ENCODE results near the gene KRTAP5-1.

DNA sequence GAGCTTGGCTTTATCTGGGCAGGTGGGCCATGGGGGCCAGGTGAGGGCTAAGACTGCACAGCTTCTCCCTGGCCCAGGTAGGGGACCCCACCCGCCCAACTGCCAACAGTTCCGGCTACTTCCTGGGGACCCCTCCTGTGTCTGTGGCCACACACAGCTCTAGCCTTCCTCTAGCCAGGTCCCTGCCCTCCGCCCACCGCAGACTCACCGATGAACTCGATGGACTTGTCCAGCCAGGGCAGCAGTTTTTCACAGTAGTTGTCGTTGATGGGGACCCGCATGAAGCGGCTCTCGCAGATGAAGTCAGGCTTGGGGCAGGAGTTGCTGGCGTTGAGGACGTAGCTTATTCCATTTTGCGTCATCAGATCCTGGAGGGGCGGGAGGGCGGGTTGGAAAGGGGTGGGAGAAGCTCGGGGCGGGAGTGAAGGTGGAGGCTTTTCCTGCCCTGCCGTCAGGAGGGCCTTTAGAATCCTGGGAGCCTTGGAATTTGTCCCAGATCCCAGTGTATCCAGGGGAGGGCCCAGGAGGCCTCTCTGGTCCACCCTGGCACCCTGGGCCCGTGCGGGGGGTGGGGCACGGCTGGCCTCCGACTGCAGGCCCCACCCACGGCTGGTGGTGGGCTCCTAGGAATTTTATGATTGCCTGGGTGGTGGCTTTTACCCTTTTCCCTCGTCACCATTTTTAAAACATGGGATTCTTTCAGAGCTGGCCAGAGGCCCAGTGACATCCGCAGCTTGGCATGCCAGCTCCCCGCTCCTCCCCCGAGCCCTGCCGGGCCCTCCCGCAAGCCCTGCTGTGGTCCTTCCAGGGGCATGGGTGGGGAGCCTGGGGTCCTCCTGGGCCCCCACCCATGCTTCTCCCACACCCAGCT is 26.9 kb downstream of the KRTAP5-1 start:
- TF ChIP-seq, protein P1, sequence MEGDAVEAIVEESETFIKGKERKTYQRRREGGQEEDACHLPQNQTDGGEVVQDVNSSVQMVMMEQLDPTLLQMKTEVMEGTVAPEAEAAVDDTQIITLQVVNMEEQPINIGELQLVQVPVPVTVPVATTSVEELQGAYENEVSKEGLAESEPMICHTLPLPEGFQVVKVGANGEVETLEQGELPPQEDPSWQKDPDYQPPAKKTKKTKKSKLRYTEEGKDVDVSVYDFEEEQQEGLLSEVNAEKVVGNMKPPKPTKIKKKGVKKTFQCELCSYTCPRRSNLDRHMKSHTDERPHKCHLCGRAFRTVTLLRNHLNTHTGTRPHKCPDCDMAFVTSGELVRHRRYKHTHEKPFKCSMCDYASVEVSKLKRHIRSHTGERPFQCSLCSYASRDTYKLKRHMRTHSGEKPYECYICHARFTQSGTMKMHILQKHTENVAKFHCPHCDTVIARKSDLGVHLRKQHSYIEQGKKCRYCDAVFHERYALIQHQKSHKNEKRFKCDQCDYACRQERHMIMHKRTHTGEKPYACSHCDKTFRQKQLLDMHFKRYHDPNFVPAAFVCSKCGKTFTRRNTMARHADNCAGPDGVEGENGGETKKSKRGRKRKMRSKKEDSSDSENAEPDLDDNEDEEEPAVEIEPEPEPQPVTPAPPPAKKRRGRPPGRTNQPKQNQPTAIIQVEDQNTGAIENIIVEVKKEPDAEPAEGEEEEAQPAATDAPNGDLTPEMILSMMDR (IDR thresholded peaks at IDR 0.05): no peak
- TF ChIP-seq, protein P2, sequence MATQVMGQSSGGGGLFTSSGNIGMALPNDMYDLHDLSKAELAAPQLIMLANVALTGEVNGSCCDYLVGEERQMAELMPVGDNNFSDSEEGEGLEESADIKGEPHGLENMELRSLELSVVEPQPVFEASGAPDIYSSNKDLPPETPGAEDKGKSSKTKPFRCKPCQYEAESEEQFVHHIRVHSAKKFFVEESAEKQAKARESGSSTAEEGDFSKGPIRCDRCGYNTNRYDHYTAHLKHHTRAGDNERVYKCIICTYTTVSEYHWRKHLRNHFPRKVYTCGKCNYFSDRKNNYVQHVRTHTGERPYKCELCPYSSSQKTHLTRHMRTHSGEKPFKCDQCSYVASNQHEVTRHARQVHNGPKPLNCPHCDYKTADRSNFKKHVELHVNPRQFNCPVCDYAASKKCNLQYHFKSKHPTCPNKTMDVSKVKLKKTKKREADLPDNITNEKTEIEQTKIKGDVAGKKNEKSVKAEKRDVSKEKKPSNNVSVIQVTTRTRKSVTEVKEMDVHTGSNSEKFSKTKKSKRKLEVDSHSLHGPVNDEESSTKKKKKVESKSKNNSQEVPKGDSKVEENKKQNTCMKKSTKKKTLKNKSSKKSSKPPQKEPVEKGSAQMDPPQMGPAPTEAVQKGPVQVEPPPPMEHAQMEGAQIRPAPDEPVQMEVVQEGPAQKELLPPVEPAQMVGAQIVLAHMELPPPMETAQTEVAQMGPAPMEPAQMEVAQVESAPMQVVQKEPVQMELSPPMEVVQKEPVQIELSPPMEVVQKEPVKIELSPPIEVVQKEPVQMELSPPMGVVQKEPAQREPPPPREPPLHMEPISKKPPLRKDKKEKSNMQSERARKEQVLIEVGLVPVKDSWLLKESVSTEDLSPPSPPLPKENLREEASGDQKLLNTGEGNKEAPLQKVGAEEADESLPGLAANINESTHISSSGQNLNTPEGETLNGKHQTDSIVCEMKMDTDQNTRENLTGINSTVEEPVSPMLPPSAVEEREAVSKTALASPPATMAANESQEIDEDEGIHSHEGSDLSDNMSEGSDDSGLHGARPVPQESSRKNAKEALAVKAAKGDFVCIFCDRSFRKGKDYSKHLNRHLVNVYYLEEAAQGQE (IDR thresholded peaks at IDR 0.05; ENCODE audit: low read depth, low read length): no peak
- no peak for TF ChIP-seq TAF1 (IDR thresholded peaks at IDR 0.05; ENCODE audit: borderline replicate concordance, low read depth, low read length)
- TF ChIP-seq POLR2AphosphoS5 (IDR thresholded peaks at IDR 0.05; ENCODE audit: low read depth, low read length): no peak
- TF ChIP-seq EZH2phosphoT487 (IDR thresholded peaks at IDR 0.05; ENCODE audit: borderline replicate concordance, low read depth): no peak
- TF ChIP-seq, protein P3, sequence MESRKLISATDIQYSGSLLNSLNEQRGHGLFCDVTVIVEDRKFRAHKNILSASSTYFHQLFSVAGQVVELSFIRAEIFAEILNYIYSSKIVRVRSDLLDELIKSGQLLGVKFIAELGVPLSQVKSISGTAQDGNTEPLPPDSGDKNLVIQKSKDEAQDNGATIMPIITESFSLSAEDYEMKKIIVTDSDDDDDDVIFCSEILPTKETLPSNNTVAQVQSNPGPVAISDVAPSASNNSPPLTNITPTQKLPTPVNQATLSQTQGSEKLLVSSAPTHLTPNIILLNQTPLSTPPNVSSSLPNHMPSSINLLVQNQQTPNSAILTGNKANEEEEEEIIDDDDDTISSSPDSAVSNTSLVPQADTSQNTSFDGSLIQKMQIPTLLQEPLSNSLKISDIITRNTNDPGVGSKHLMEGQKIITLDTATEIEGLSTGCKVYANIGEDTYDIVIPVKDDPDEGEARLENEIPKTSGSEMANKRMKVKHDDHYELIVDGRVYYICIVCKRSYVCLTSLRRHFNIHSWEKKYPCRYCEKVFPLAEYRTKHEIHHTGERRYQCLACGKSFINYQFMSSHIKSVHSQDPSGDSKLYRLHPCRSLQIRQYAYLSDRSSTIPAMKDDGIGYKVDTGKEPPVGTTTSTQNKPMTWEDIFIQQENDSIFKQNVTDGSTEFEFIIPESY (IDR thresholded peaks at IDR 0.05; ENCODE audit: borderline replicate concordance, low read depth): no peak
- TF ChIP-seq USF2 (IDR thresholded peaks at IDR 0.05; ENCODE audit: borderline replicate concordance, low read depth, low read length): no peak
- no peak for TF ChIP-seq GATA2 (CRISPR knock-in tag; IDR thresholded peaks at IDR 0.05)
- TF ChIP-seq RAD21 (IDR thresholded peaks at IDR 0.05; ENCODE audit: low read length): no peak
- TF ChIP-seq SIN3A (IDR thresholded peaks at IDR 0.05; ENCODE audit: borderline replicate concordance, low read depth, low read length): no peak

Measured in SK-N-SH (cell line).